Measurements from ENCODE around the gene HSPA4. TPM values are rescaled to one million over a fixed set of nuclear protein-coding genes. Genes with fewer than 3 reads are reported as not detected.
A peak's percentile ranks its signal among the peaks of the same experiment; 100 is the strongest.

The HSPA4 gene
- total and polyA plus RNA-seq, 2 donors (not counting 3 experiments of a cell fraction or from before 2014, with no cell fraction given) = 11.2 to 161 TPM

DNA sequence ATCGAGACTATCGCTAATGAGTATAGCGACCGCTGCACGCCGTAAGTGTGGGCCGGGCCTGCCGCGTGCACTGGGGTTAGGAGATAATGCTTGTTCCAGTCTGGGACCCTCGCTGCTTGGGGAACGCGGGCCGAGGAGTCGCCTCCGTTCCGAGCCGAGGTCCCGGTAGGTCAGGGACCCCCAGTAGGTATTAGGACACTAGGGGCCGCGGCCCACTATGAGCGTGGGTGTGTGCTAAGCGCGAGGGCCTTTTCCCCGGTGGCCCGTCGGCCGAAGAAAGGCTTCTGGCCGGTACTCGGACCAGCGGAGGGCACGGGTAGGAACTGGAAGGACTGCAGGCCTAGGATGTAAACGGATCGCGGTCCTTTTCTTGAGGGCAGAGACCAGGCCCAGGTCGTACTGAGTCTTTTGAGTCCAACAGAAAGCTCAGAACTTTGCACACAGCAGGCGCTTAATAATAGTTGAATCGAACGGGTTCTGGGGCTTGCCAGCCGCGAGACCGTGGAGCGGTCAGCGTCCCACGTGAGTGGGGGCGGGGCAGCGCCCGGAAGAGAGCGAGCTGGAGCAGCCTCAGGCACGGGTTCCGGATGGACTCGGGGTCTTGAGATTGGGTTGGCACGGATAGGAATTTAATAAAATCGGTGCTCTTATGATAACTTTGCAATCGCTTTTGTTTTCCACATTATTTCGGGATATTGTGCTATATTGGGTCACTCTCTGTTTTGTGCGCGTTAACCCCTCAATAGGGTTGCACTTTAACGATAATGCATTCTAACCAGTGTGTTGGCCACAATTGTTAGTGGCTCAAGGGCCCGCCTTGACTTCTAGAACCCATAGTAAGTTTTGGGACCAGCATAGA is 733 bp downstream of the HSPA4 start:
- Histone ChIP-seq H3K27ac (ENCODE audit: insufficient read depth, low read depth, low read length) (peak overlapping the region; percentile 86), H3K4me2 (ENCODE audit: insufficient read depth, low read length) (peak overlapping the region; percentile 93), H4K20me1 (replicated peaks; ENCODE audit: control insufficient read depth, extremely low read depth, insufficient read depth, low read length) (peaks cover 5% of the 10 kb centered on the region), H3K9me1 (replicated peaks; ENCODE audit: control insufficient read depth, extremely low read depth, insufficient read depth, low read length) (no peaks in the 10 kb centered on the region), H3K27me3 (ENCODE audit: control insufficient read depth in 2 of 2, insufficient read depth in 2 of 2, low read length in 2 of 2) (no peaks in the 10 kb centered on the region), H3K9ac (replicated peaks; ENCODE audit: extremely low read depth, insufficient read depth, low read length) (peak overlapping the region; percentile 96), H3K4me1 (ENCODE audit: control insufficient read depth, extremely low read depth, insufficient read depth, low read length) (peaks cover 37% of the 10 kb centered on the region), H3K9me3 (replicated peaks; ENCODE audit: control insufficient read depth, insufficient read depth, low read length) (no peaks in the 10 kb centered on the region), H3K4me3 (replicated peaks in 1 of 3; ENCODE audit: insufficient read depth in 1 of 3, low read depth in 1 of 3, low read length in 3 of 3) (peak overlapping the region; percentile 61 to 90 (median 61)), H3K36me3 (ENCODE audit: control insufficient read depth in 2 of 2, extremely low read depth in 1 of 2, insufficient read depth in 2 of 2, low read length in 2 of 2) (no peaks in the 10 kb centered on the region), H3K79me2 (ENCODE audit: control insufficient read depth, insufficient read depth, low read length) (peaks cover 57% of the 10 kb centered on the region), H2AFZ (ENCODE audit: low read depth, low read length) (peak overlapping the region; percentile 22)
- POLR2A ChIA-PET = interaction anchor here (0.9 to 1.4 kb wide), 3 partner anchors 27 to 952 kb away, joined by 3 to 9 read pairs (median 8); partner anchors contain the start of genes AFF4, VDAC1 and ZCCHC10
- FAIRE-seq (no peak), DNase-seq (ENCODE audit: low read depth, low spot score) (peak; percentile 65)
- CTCF ChIA-PET = interaction anchor here (0.6 kb wide), 1 partner anchor 927 kb away, joined by 3 read pairs; no protein-coding TSS in a partner anchor
- intact Hi-C loops (cut with micrococcal nuclease) (loop anchor here (5.0 to 10.0 kb wide), 3 partner anchors 105 to 668 kb away; no protein-coding TSS in a partner anchor), dilution Hi-C loops (cut with MboI; ENCODE audit: extremely low pct_ligation_motif_present, low sequenced_read_pairs) (no loop called here)
- BruUV-seq (replicated peaks) = TSS peak; percentile 37
- TF ChIP-seq, protein P1, sequence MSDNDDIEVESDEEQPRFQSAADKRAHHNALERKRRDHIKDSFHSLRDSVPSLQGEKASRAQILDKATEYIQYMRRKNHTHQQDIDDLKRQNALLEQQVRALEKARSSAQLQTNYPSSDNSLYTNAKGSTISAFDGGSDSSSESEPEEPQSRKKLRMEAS (IDR thresholded peaks at IDR 0.05; ENCODE audit: insufficient read depth, insufficient read length) = peak; percentile 63
- no peak for TF ChIP-seq JUN (IDR thresholded peaks at IDR 0.05; ENCODE audit: borderline replicate concordance, insufficient read depth, insufficient read length, low read depth)
- TF ChIP-seq MYC (IDR thresholded peaks at IDR 0.05; ENCODE audit: low read depth, low read length) = peak; percentile 28
- TF ChIP-seq FOS (IDR thresholded peaks at IDR 0.05; ENCODE audit: borderline replicate concordance, insufficient read depth, low read length) = no peak
- peak; percentile 65 for TF ChIP-seq POLR2AphosphoS5 (IDR thresholded peaks at IDR 0.05; ENCODE audit: insufficient read depth, low read depth, low read length)
- TF ChIP-seq POLR2A (IDR thresholded peaks at IDR 0.05; ENCODE audit: low read depth, low read length) = no peak
- TF ChIP-seq GATA2 (IDR thresholded peaks at IDR 0.05; ENCODE audit: insufficient read depth, insufficient read length, low read depth, low read length) = no peak
